Activated T-cell treated with anti-CD3 and anti-CD28 coated beads, Interleukin-2, amount 50 U/mL, for 48 hours (primary cell): ENCODE measurements around the gene MANF.
A peak's percentile ranks its signal among the peaks of the same experiment; 100 is the strongest.
"Not testable (repeated sequence)": the region's sequence is repeated elsewhere in the genome, so short reads cannot be mapped to it uniquely, and the experiment has no call there.

Experiments
- DNase-seq, 2 experiments: peaks; one replicate each; pipeline ENCODE4 v3.0.0-alpha.2; 2020

Gene MANF

GRCh38 chr3:51384726-51385473, at the start of gene MANF:
Gene MANF, plus strand, starts transcription at chr3:51385291. Its CDS starts 52 bp downstream, at chr3:51385343.
- DNase-seq, result peak; percentile 95 to 97

- no peak for DNase-seq
These were observed 48.8 kb upstream of the MANF start for GRCh38 chr3:51336261-51336660.

GRCh38 chr3:51337666-51338065, 47.4 kb upstream of the MANF start:
- DNase-seq, result no peak

DNA sequence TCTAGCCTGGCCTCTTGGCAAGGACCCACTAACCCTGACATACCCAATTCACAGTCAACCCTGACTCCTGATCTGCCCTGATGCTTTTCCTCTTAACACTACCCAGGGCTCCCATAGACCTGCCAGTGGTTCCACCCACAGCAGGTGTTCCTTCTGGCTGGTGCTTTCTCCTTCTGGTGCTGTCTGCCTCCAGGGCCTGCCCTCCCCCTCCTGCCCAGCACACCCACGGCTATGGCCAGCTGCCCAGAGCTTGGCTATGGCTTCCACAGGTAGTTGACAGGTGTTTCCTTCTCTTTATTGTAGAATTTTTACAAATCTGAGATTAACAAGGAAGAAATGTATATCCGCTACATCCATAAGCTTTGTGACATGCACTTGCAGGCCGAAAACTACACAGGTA, 46.5 kb upstream of the MANF start:
- no peak for DNase-seq

- DNase-seq, result no peak
These were observed 44.9 kb upstream of the MANF start for GRCh38 chr3:51340013-51340829.

- no peak for DNase-seq
These were observed 44.0 kb upstream of the MANF start for GRCh38 chr3:51340989-51341636.

DNA sequence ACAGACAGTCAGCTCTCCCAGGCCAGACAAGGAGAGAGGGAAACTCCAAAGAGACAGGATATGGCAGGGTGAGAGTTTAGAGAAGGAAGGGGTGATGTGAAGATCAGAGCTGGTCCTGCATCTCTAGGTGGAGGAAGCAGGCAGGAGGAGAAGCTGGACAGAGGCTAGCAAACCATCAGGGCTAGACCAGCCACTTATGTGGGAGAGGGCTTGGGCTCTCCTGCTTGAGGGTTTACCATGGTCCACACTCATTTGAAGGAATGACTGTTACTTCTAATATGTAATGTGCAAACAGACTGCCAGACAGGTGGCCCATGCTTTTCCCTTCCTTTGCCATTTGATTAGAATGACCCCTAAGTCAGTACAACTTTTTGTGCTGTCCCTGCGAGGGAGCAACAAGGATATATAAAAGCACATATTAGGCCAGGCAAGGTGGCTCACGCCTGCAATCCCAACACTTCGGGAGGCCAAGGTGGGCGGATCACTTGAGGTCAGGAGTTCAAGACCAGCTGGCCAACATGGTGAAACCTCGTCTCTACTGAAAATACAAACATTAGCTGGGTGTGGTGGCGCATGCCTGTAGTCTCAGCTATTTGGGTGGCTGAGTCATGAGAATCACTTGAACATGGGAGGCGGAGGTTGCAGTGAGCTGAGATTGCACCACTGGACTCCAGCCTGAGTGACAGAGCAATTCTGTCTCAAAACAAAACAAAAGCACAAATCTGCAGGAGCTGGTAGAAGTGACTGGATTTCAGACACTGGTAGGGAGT, 41.0 kb upstream of the MANF start:
- no peak for DNase-seq

- DNase-seq, result no peak
These were observed 34.3 kb upstream of the MANF start for GRCh38 chr3:51350751-51351150.

DNA sequence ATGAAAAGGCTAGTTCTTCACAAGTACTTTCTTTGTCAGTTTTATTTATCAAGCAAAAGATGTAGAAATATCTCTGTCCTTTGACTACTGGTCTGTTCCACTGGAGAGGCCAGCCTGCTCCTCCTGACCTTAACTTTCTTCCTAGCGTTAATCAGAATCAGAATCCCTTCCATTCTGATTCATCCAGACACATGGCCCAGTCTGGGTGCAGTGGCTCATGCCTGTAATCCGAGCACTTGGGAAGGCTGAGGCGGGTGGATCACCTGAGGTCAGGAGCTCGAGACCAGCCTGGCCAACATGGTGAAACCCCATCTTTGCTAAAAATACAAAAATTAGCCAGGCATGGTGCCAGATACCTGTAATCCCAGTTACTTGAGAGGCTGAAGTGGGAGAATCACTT, 32.0 kb upstream of the MANF start:
- DNase-seq, result no peak

DNA sequence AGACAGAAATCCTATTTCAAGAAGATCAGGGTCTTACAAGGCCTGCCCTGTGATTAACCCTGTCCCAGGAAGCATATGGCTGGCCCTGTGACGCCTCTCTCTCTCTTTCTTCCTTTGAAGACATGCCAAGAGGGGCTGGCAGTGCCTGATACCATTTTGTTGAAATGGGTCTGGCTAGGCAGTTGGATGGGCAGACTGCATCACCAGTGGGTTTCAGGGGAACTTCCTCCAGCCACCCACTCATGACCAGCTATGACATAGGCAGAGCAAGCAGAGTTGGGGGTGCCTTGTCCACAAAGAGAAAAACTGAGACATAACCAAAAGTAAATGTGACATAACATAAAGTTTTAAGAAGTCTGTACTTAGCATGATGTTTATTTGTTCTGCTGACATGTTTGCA, 31.4 kb upstream of the MANF start:
- DNase-seq, result no peak

- no peak for DNase-seq
These were observed 30.9 kb upstream of the MANF start for GRCh38 chr3:51354172-51354571.

GRCh38 chr3:51354731-51355615, 30.1 kb upstream of the MANF start:
- no peak for DNase-seq

GRCh38 chr3:51355891-51356578, 29.1 kb upstream of the MANF start:
- no peak for DNase-seq

GRCh38 chr3:51357856-51358255, 27.2 kb upstream of the MANF start:
- DNase-seq, result no peak

DNA sequence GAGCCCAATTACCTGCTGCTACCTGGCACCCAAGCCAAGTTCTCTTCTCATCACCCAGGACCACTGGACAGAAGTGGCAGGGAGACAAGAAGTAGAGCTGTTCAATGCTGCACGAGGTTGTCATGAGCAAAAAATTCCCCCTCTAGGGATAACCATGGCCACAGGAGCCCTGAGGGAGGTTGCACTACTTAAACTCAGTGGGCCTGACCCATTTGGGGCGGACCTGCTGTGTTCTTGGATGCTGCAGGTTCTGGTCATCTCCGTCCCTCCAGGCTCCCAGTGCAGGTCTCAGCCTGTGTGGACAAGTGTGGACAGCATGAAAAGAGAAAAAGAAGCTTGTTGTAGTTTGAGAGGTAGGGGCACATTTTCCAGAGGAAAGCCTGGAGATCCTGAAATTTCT, 26.1 kb upstream of the MANF start:
- no peak for DNase-seq

DNA sequence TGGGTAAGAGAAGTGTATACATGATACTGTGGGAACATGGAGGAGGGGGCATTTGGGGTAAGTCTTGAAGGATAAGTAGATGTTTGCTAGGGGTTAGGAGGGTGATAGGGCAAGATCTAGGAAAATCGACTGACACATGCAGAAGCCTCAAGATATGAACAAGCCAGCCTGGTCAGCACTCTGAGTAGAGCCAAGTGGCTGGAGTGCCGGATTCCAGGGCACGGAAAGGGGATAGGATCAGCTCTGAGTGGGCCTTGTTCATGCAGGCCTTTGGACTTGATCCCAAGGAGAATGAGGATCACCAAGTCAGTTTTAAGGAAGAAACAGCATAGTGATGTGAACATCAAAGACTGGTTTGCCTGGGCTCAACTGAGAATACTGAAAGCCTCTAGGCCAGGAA, 24.3 kb upstream of the MANF start:
- DNase-seq, result no peak

GRCh38 chr3:51361746-51362145, 23.3 kb upstream of the MANF start:
- DNase-seq, result no peak

- DNase-seq, result no peak
These were observed 22.6 kb upstream of the MANF start for GRCh38 chr3:51362476-51362875.

GRCh38 chr3:51368276-51368675, 16.8 kb upstream of the MANF start:
- DNase-seq, result not testable (repeated sequence)

DNA sequence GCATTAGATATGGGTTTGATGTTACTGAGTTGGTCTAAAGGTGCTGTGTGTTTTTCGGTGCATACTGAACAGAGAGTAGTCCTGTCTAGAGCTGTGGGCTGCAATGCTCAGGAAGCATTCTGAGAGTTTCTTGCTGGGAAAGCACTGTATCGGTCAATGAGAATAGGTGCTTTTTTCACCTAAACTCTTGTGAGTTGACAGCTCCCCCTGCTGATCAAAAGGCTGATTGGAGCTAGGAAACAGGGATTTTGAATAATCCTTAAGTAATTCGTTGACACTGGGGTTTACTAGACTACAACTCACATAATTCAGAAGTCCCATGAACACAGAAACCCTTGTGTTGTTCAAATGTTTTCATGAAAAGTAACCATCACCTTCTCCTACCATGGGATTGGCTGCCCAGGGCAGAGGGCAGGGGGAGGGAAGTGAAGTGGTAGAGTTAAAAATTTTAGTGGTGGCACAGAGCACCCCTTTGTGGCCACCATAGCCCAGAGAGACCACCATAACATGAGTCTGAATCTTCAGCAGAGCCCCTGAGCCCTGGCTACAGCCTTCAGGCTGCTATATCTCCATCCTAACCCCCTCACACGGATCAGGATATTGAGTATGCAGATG, 13.0 kb upstream of the MANF start:
- DNase-seq, result peak; percentile 56 to 59
